ENCODE measurements around the gene SLC19A3.

DNA sequence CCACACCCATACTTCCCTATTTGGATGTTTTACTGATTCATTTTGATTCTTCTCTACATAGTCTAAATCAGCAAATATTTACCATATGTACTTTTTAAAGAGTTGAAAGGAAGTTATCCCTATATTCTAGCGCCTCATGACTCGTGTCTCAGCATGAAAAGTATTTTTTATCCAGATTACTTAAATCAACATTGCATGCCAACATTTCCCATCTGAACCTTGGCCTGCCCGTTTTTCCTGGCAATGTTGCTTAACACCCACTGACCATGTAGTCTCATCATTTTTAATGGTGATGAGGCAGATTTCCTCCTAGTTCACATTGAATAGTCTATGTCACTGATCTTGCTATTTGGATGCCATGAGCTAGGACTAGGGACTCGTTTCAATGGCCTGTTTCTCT is 64.4 kb downstream of the SLC19A3 start:
- TF ChIP-seq POLR2AphosphoS5 (IDR thresholded peaks at IDR 0.05), result no peak
- TF ChIP-seq, protein P1, sequence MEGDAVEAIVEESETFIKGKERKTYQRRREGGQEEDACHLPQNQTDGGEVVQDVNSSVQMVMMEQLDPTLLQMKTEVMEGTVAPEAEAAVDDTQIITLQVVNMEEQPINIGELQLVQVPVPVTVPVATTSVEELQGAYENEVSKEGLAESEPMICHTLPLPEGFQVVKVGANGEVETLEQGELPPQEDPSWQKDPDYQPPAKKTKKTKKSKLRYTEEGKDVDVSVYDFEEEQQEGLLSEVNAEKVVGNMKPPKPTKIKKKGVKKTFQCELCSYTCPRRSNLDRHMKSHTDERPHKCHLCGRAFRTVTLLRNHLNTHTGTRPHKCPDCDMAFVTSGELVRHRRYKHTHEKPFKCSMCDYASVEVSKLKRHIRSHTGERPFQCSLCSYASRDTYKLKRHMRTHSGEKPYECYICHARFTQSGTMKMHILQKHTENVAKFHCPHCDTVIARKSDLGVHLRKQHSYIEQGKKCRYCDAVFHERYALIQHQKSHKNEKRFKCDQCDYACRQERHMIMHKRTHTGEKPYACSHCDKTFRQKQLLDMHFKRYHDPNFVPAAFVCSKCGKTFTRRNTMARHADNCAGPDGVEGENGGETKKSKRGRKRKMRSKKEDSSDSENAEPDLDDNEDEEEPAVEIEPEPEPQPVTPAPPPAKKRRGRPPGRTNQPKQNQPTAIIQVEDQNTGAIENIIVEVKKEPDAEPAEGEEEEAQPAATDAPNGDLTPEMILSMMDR (IDR thresholded peaks at IDR 0.05), result no peak
- TF ChIP-seq POLR2A (IDR thresholded peaks at IDR 0.05), result no peak
